KOPT-K1 (cell line): ENCODE data around the gene CDS1.
"Not testable (repeated sequence)": the region's sequence is repeated elsewhere in the genome, so short reads cannot be mapped to it uniquely, and the experiment has no call there.

Source experiments
- H3K27ac ChIP-seq: fragments of 200-600 bp; sonication (generic); 2 replicates; pipeline ENCODE4 v1.5.1; 2016; ENCODE audit warnings: antibody characterized with exemption, mild to moderate bottlenecking, low read depth, low read length; ENCODE audit not compliant: poor library complexity, severe bottlenecking
- H3K36me3 ChIP-seq: fragments of 200-600 bp; sonication (generic); 2 replicates; pipeline ENCODE4 v1.5.1; 2017; ENCODE audit warnings: antibody characterized with exemption, mild to moderate bottlenecking, low read length, moderate library complexity; ENCODE audit not compliant: insufficient read depth
- H3K9me3 ChIP-seq: fragments of 200-600 bp; sonication (generic); 2 replicates; pipeline ENCODE4 v1.5.1; 2017; ENCODE audit warnings: antibody characterized with exemption, low read length, mild to moderate bottlenecking; ENCODE audit not compliant: insufficient read depth, poor library complexity, severe bottlenecking

Gene CDS1

GRCh38 chr4:84582988-84583875, at the start of gene CDS1:
Gene CDS1 (plus strand): TSS chr4:84583127. CDS start chr4:84583402, 275 bp downstream.
- Histone ChIP-seq H3K9me3 (peaks cover 19% of the 10 kb centered on the region), H3K27ac (no peak within 1 kb of the TSS), H3K36me3 (no peaks in the 10 kb centered on the region)

GRCh38 chr4:84535901-84536300, 47.0 kb upstream of the CDS1 start:
- Histone ChIP-seq H3K27ac (no peak overlapping the region), H3K36me3 (no peaks in the 10 kb centered on the region), H3K9me3 (peaks cover 3% of the 10 kb centered on the region)

GRCh38 chr4:84545093-84545492, 37.8 kb upstream of the CDS1 start:
- no peak overlapping the region for H3K27ac ChIP-seq
- no peaks in the 10 kb centered on the region for H3K9me3 ChIP-seq
- H3K36me3 ChIP-seq, result no peaks in the 10 kb centered on the region

GRCh38 chr4:84547211-84547610, 35.7 kb upstream of the CDS1 start:
- H3K9me3 ChIP-seq, result no peaks in the 10 kb centered on the region
- no peak overlapping the region for H3K27ac ChIP-seq
- H3K36me3 ChIP-seq, result no peaks in the 10 kb centered on the region

- H3K9me3 ChIP-seq, H3K36me3 ChIP-seq, H3K27ac ChIP-seq: not testable (repeated sequence)
Observed at GRCh38 chr4:84549191-84549590, 33.7 kb upstream of the CDS1 start.

- Histone ChIP-seq H3K27ac (no peak overlapping the region), H3K9me3 (no peaks in the 10 kb centered on the region), H3K36me3 (no peaks in the 10 kb centered on the region)
Observed at GRCh38 chr4:84562156-84562555, 20.8 kb upstream of the CDS1 start.

- Histone ChIP-seq H3K9me3 (no peaks in the 10 kb centered on the region), H3K27ac (no peak overlapping the region), H3K36me3 (no peaks in the 10 kb centered on the region)
Observed at GRCh38 chr4:84563002-84563401, 19.9 kb upstream of the CDS1 start.

GRCh38 chr4:84565951-84566350, 17.0 kb upstream of the CDS1 start:
- no peak overlapping the region for H3K27ac ChIP-seq
- no peaks in the 10 kb centered on the region for H3K9me3 ChIP-seq
- no peaks in the 10 kb centered on the region for H3K36me3 ChIP-seq

- Histone ChIP-seq H3K36me3 (no peaks in the 10 kb centered on the region), H3K27ac (no peak overlapping the region), H3K9me3 (no peaks in the 10 kb centered on the region)
Observed at GRCh38 chr4:84568496-84568895, 14.4 kb upstream of the CDS1 start.

- H3K36me3 ChIP-seq, result no peaks in the 10 kb centered on the region
Observed at GRCh38 chr4:84569009-84569408, 13.9 kb upstream of the CDS1 start.

GRCh38 chr4:84573385-84574068, 9.4 kb upstream of the CDS1 start:
- Histone ChIP-seq H3K27ac (no peak overlapping the region), H3K36me3 (no peaks in the 10 kb centered on the region), H3K9me3 (no peaks in the 10 kb centered on the region)

More at GRCh38 chr4:84569009-84569408, 13.9 kb upstream of the CDS1 start:
- Histone ChIP-seq H3K27ac (no peak overlapping the region), H3K9me3 (no peaks in the 10 kb centered on the region)

- Histone ChIP-seq H3K9me3 (no peaks in the 10 kb centered on the region), H3K27ac (no peak overlapping the region), H3K36me3 (no peaks in the 10 kb centered on the region)
Observed at GRCh38 chr4:84574069-84574720, 8.7 kb upstream of the CDS1 start.

GRCh38 chr4:84578540-84579402, 4.2 kb upstream of the CDS1 start:
- no peak overlapping the region for H3K27ac ChIP-seq
- H3K9me3 ChIP-seq, result peaks cover 18% of the 10 kb centered on the region
- H3K36me3 ChIP-seq, result no peaks in the 10 kb centered on the region

- Histone ChIP-seq H3K36me3 (no peaks in the 10 kb centered on the region), H3K9me3 (peaks cover 19% of the 10 kb centered on the region), H3K27ac (no peak overlapping the region)
Observed at GRCh38 chr4:84579403-84579776, 3.5 kb upstream of the CDS1 start.
